GM13976 (cell line): Measurements from ENCODE around the gene WWOX.

Experiments
- DNase-seq: peaks from one replicate; pipeline ENCODE4 v3.0.0; 2012; ENCODE audit warnings: low spot score
- CTCF ChIP-seq: IDR thresholded peaks from 2 replicates; pipeline ENCODE4 v1.5.1; 2012; ENCODE audit warnings: borderline replicate concordance, mild to moderate bottlenecking; ENCODE audit not compliant: insufficient read depth; ENCODE audit errors: extremely low read depth, missing control alignments, control extremely low read depth
- in situ Hi-C: fragments of 300-500 bp; cut with MboI; formaldehyde crosslinking; loops from one replicate; pipeline ENCODE4 v1.12.0; 2022; ENCODE audit warnings: low sequenced_read_pairs, mixed read lengths, inconsistent platforms; ENCODE audit not compliant: unreplicated experiment

WWOX gene

DNA sequence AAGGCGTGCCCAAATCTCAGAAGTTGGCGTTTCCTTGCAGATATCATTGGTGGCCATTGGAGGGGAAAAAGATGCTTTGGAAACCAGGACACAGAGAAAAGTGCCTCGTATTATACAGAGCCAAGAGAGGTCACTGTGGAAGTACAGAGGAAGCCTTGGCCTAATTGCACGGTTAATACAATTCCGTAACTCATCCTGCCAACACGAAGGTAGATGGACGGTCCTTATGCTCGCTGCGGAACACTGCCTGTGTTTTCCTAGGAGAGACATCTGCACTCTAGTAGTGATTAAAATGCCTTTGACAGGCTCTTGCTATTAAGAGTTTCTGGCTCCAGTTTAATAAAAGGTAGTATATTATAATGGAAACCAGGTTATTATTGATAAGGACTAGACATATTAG lies 536.4 kb downstream of the WWOX start:
- no peak for DNase-seq
- no peak for TF ChIP-seq CTCF
- in situ Hi-C loops: no loop called here

DNA sequence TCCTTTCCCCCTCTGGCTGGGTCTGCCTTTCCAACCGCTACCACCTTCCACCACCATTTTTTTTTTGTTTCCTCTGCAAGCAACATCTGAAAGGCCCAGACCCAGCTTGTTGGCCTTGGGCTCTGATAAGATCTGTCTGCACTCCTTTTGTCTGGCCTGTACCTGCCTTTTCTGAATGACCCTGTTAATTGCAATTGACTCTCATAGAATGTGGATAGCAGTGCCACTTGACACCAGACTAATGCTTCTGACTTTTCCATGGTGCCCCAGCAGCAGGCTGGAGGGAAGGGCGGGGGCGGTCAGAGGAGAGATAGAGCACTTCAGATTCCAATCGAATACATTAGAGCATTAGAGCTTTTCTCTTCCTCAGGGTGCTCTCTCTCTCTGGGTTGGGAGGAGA lies 538.9 kb downstream of the WWOX start:
- in situ Hi-C loops: no loop called here
- DNase-seq: no peak
- TF ChIP-seq CTCF: no peak

GRCh38 chr16:78639775-78640174 lies 540.3 kb downstream of the WWOX start:
- in situ Hi-C loops: no loop called here
- no peak for TF ChIP-seq CTCF
- DNase-seq: no peak

- no peak for TF ChIP-seq CTCF
- in situ Hi-C loops: no loop called here
- DNase-seq: no peak
Observed at GRCh38 chr16:78640886-78641285, 541.4 kb downstream of the WWOX start.

DNA sequence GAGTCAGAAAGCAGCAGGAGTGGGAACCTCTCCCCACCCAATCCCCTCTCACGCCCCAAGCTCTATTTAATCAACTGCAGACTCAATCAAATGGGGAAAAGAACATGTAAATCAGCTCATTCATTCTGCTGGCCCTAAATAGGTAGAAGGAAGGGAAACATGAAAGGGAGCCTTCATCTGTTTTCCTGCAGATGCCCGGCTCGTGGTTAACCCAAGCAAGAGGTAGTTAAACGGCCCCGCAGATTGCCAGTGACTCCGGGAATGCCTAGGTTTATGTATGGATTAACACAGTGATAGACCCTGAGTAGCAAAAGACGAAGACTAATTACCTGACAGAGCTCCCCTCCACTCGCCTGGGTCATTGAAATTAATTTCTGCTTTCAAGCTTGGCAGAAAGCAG lies 542.0 kb downstream of the WWOX start:
- no peak for DNase-seq
- no peak for TF ChIP-seq CTCF
- in situ Hi-C loops: no loop called here

GRCh38 chr16:78642621-78643285 lies 543.3 kb downstream of the WWOX start:
- DNase-seq: no peak
- in situ Hi-C loops: no loop called here
- TF ChIP-seq CTCF: no peak

DNA sequence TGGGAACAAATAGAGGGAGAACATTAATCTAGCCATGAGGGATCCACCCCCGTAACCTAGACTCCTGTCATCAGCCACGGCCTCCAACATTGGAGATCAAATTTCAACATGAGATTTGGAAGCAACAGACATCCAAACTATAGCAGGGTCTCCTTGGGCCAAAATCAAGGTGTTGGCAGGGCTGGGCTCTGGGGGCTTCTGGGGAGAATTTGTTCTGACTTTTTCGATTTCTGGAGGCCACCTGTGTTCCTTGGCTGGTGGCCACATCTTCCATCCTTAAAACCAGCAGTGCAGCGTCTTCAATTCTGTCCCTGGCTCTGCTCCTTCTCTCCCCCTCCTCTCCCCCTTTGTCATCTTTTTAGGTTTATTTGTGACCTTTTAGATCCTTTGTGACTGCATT lies 546.2 kb downstream of the WWOX start:
- no peak for TF ChIP-seq CTCF
- no peak for DNase-seq
- in situ Hi-C loops: no loop called here
